Osteoblast (primary cell): ENCODE results near the gene NDUFAB1. TPM values are rescaled to one million over a fixed set of nuclear protein-coding genes. Genes with fewer than 3 reads are reported as not detected.
"Not testable (repeated sequence)": the region's sequence is repeated elsewhere in the genome, so short reads cannot be mapped to it uniquely, and the experiment has no call there.

ENCODE experiments used
- DNase-seq: peaks from one replicate; pipeline ENCODE4 v3.0.0; 2011; ENCODE audit warnings: low spot score, mixed read lengths; ENCODE audit not compliant: insufficient read length; ENCODE audit errors: missing footprints
- H2AFZ ChIP-seq: 2 replicates; pipeline ENCODE4 v1.6.0; 2011; ENCODE audit warnings: mild to moderate bottlenecking, low read length
- H3K27ac ChIP-seq: 2 replicates; pipeline ENCODE4 v1.5.1; 2011; ENCODE audit warnings: mild to moderate bottlenecking, low read depth, low read length, moderate library complexity
- H3K27me3 ChIP-seq: 2 replicates; pipeline ENCODE4 v1.6.0; 2012; ENCODE audit warnings: mild to moderate bottlenecking, control low read depth, inconsistent platforms, low read length, moderate library complexity; ENCODE audit not compliant: insufficient read depth
- H3K36me3 ChIP-seq: 2 replicates; pipeline ENCODE4 v1.5.1; 2011; ENCODE audit warnings: mild to moderate bottlenecking, low read length, control low read depth, moderate library complexity; ENCODE audit not compliant: insufficient read depth
- H3K4me1 ChIP-seq: 2 replicates; pipeline ENCODE4 v1.5.1; 2011; ENCODE audit warnings: mild to moderate bottlenecking, low read length, control low read depth, moderate library complexity; ENCODE audit not compliant: insufficient read depth
- H3K4me2 ChIP-seq: 2 replicates; pipeline ENCODE4 v1.6.0; 2011; ENCODE audit warnings: mild to moderate bottlenecking, low read length; ENCODE audit not compliant: insufficient read depth
- H3K4me3 ChIP-seq: fragments of 200-600 bp; sonication (generic); 3 replicates; pipeline ENCODE4 v1.5.1; 2012; ENCODE audit warnings: mild to moderate bottlenecking, low read length, inconsistent platforms; ENCODE audit not compliant: insufficient read depth
- H3K79me2 ChIP-seq: 2 replicates; pipeline ENCODE4 v1.6.0; 2012; ENCODE audit warnings: mild to moderate bottlenecking, low read length, control low read depth, inconsistent platforms; ENCODE audit not compliant: insufficient read depth
- H3K9me3 ChIP-seq: 2 replicates; pipeline ENCODE4 v1.5.1; 2011; ENCODE audit warnings: low read depth, low read length, control low read depth
- H4K20me1 ChIP-seq: 2 replicates; pipeline ENCODE4 v1.6.0; 2012; ENCODE audit warnings: mild to moderate bottlenecking, low read length, control low read depth; ENCODE audit not compliant: insufficient read depth
- CTCF ChIP-seq: IDR thresholded peaks from 2 replicates; pipeline ENCODE4 v1.5.1; 2011; ENCODE audit warnings: mild to moderate bottlenecking, low read depth, low read length, moderate library complexity; ENCODE audit errors: extremely low read depth
- total RNA-seq: library from RNA; depleted of rRNA; stranded (reverse); fragments of >200 nt; gene quantifications from 2 replicates; pipeline ENCODE4 v1.2.3, GENCODE V29; 2012

NDUFAB1 gene
- total RNA-seq, 1 donor = 43.1 TPM

- H4K20me1 ChIP-seq = no peaks in the 10 kb centered on the region
- no peaks in the 10 kb centered on the region for H3K4me1 ChIP-seq
- H3K4me2 ChIP-seq = no peak overlapping the region
- no peaks in the 10 kb centered on the region for H3K27me3 ChIP-seq
- no peak overlapping the region for H3K27ac ChIP-seq
- no peaks in the 10 kb centered on the region for H3K9me3 ChIP-seq
- peaks cover 50% of the 10 kb centered on the region for H3K36me3 ChIP-seq
- TF ChIP-seq CTCF = no peak
- peaks cover 17% of the 10 kb centered on the region for H3K79me2 ChIP-seq
- H2AFZ ChIP-seq = no peak overlapping the region
- DNase-seq = peak; percentile 29
- H3K4me3 ChIP-seq = no peak overlapping the region
These were observed 33.4 kb upstream of the NDUFAB1 start for GRCh38 chr16:23629516-23629915.

GRCh38 chr16:23624092-23624491, 28.0 kb upstream of the NDUFAB1 start:
- no peaks in the 10 kb centered on the region for H3K4me1 ChIP-seq
- H3K4me3 ChIP-seq = no peak overlapping the region
- H4K20me1 ChIP-seq = no peaks in the 10 kb centered on the region
- no peaks in the 10 kb centered on the region for H3K9me3 ChIP-seq
- H3K27me3 ChIP-seq = no peaks in the 10 kb centered on the region
- no peak overlapping the region for H2AFZ ChIP-seq
- H3K79me2 ChIP-seq = no peaks in the 10 kb centered on the region
- H3K4me2 ChIP-seq = no peak overlapping the region
- TF ChIP-seq CTCF = no peak
- DNase-seq = no peak
- H3K27ac ChIP-seq = no peak overlapping the region
- H3K36me3 ChIP-seq = peaks cover 59% of the 10 kb centered on the region

GRCh38 chr16:23615805-23616204, 19.7 kb upstream of the NDUFAB1 start:
- no peak overlapping the region for H3K4me3 ChIP-seq
- DNase-seq = no peak
- H3K9me3 ChIP-seq = no peaks in the 10 kb centered on the region
- no peak for TF ChIP-seq CTCF
- no peak overlapping the region for H3K27ac ChIP-seq
- no peak overlapping the region for H3K4me2 ChIP-seq
- H3K36me3 ChIP-seq = peaks cover 17% of the 10 kb centered on the region
- no peaks in the 10 kb centered on the region for H3K79me2 ChIP-seq
- no peaks in the 10 kb centered on the region for H3K4me1 ChIP-seq
- no peaks in the 10 kb centered on the region for H4K20me1 ChIP-seq
- no peaks in the 10 kb centered on the region for H3K27me3 ChIP-seq
- H2AFZ ChIP-seq = no peak overlapping the region

- no peaks in the 10 kb centered on the region for H4K20me1 ChIP-seq
- no peak overlapping the region for H3K4me3 ChIP-seq
- no peak for TF ChIP-seq CTCF
- no peaks in the 10 kb centered on the region for H3K27me3 ChIP-seq
- no peak overlapping the region for H3K4me2 ChIP-seq
- no peak for DNase-seq
- no peaks in the 10 kb centered on the region for H3K9me3 ChIP-seq
- no peaks in the 10 kb centered on the region for H3K79me2 ChIP-seq
- H2AFZ ChIP-seq = no peak overlapping the region
- H3K4me1 ChIP-seq = peaks cover 16% of the 10 kb centered on the region
- peaks cover 9% of the 10 kb centered on the region for H3K36me3 ChIP-seq
- no peak overlapping the region for H3K27ac ChIP-seq
These were observed 15.8 kb upstream of the NDUFAB1 start for GRCh38 chr16:23611936-23612335.

GRCh38 chr16:23610905-23611304, 14.8 kb upstream of the NDUFAB1 start:
- H4K20me1 ChIP-seq, H3K36me3 ChIP-seq, DNase-seq, H3K79me2 ChIP-seq, H3K4me3 ChIP-seq, H3K27me3 ChIP-seq, H3K4me2 ChIP-seq, H3K27ac ChIP-seq, H2AFZ ChIP-seq, H3K9me3 ChIP-seq: not testable (repeated sequence)
- peaks cover 16% of the 10 kb centered on the region for H3K4me1 ChIP-seq
